Measurements from ENCODE around the gene DYRK1B. TPM values are rescaled to one million over a fixed set of nuclear protein-coding genes. Genes with fewer than 3 reads are reported as not detected.

The DYRK1B gene
- total RNA-seq, 5 donors from 2014 or later (not counting 1 experiment from before 2014, with no cell fraction given), result 18.9 to 38.4 (median 28.0) TPM

DNA sequence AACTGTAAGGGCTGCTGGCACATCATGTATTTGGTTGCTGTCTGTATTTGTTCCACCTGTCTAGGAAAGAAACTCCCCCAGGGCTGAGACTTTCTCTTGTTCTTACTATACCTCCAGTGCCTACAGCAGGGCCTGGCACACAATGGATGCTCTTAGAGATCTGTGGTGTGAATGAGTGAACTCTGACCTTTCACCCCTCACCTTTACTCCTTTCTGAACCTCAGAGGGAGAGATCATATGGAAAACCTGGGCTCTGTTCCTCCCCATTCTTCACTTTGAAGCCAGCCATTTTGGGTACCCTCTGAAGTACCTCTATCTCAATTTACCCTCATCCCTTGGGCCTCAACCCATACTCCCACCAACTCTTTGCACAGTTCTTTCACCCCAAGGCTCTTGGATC lies 3.1 kb downstream of the DYRK1B start:
- Histone ChIP-seq H3K4me1 (ENCODE audit: control insufficient read depth in 1 of 2, extremely low read depth in 1 of 2, insufficient read depth in 2 of 2, low read length in 2 of 2) (peaks cover 11 to 60% of the 10 kb centered on the region in 2 experiments), H3K27me3 (replicated peaks in 1 of 2; ENCODE audit: control insufficient read depth in 2 of 2, extremely low read depth in 1 of 2, insufficient read depth in 2 of 2, low read length in 1 of 2) (no peaks in the 10 kb centered on the region), H3K9me3 (no peaks in the 10 kb centered on the region), H3K27ac (ENCODE audit: low read length) (no peak overlapping the region), H3K36me3 (ENCODE audit: control insufficient read depth in 2 of 2, extremely low read depth in 1 of 2, insufficient read depth in 1 of 2, low read length in 1 of 2) (peaks cover 20 to 67% of the 10 kb centered on the region in 2 donors), H3K4me3 (ENCODE audit: control insufficient read depth in 1 of 2, extremely low read depth in 1 of 2, low read length in 1 of 2) (no peak overlapping the region)
- Mint-ChIP-seq H3K27me3 (no peaks in the 10 kb centered on the region), H3K9me3 (no peaks in the 10 kb centered on the region), H3K27ac (peak overlapping the region in 1 of 2 donors; percentile 40), H3K36me3 (peaks cover 39% of the 10 kb centered on the region), H3K4me1 (peaks cover 30 to 41% (median 34%) of the 10 kb centered on the region in 3 donors), H3K4me3 (no peak overlapping the region)
- ChIA-PET POLR2A (no interaction called here), CTCF (interaction anchor here in 1 of 2 donors (0.5 kb wide), 1 partner anchor 25 kb away, joined by 3 read pairs; no protein-coding TSS in a partner anchor)
- no peak for DNase-seq
- ATAC-seq (replicated peaks in 1 of 4), result no peak

DNA sequence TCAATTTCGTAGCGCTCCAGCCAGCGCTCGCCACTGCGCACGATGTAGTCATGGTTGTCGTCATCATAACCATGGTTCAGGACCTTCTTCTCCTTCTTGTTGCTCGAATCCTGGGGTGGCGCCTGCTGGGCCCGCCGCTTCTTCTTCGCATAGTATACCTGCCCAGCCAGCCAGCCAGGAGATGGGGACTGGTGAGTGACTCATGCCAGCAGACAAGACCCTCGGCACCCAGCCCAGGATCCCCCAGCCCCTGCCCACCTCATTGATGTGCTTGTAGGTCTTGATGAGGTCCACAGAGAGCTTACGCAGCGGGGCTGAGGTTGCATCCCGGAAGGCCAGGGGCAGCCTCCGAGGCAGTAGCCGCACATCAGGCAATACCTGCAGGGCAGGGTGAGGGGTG lies 3.6 kb downstream of the DYRK1B start:
- Histone ChIP-seq H3K27me3 (replicated peaks in 1 of 2; ENCODE audit: control insufficient read depth in 2 of 2, extremely low read depth in 1 of 2, insufficient read depth in 2 of 2, low read length in 1 of 2) (no peaks in the 10 kb centered on the region), H3K4me3 (ENCODE audit: control insufficient read depth in 1 of 2, extremely low read depth in 1 of 2, low read length in 1 of 2) (no peak overlapping the region), H3K4me1 (ENCODE audit: control insufficient read depth in 1 of 2, extremely low read depth in 1 of 2, insufficient read depth in 2 of 2, low read length in 2 of 2) (peaks cover 11 to 60% of the 10 kb centered on the region in 2 experiments), H3K36me3 (ENCODE audit: control insufficient read depth in 2 of 2, extremely low read depth in 1 of 2, insufficient read depth in 1 of 2, low read length in 1 of 2) (peaks cover 20 to 67% of the 10 kb centered on the region in 2 donors), H3K9me3 (no peaks in the 10 kb centered on the region), H3K27ac (ENCODE audit: low read length) (no peak overlapping the region)
- WGBS (ENCODE audit: insufficient coverage), result 92% methylated on average over 7 of the region's 18 CpGs
- ATAC-seq (replicated peaks in 1 of 4) (no peak), DNase-seq (no peak)
- Mint-ChIP-seq H3K4me3 (no peak overlapping the region), H3K27me3 (no peaks in the 10 kb centered on the region), H3K36me3 (peaks cover 39% of the 10 kb centered on the region), H3K4me1 (peaks cover 30 to 41% (median 34%) of the 10 kb centered on the region in 3 donors), H3K9me3 (no peaks in the 10 kb centered on the region), H3K27ac (peak overlapping the region in 1 of 2 donors; percentile 39)
- POLR2A ChIA-PET, result no interaction called here
- CTCF ChIA-PET, result interaction anchor here in 1 of 2 donors (0.5 kb wide), 1 partner anchor 26 kb away, joined by 3 read pairs; no protein-coding TSS in a partner anchor

DNA sequence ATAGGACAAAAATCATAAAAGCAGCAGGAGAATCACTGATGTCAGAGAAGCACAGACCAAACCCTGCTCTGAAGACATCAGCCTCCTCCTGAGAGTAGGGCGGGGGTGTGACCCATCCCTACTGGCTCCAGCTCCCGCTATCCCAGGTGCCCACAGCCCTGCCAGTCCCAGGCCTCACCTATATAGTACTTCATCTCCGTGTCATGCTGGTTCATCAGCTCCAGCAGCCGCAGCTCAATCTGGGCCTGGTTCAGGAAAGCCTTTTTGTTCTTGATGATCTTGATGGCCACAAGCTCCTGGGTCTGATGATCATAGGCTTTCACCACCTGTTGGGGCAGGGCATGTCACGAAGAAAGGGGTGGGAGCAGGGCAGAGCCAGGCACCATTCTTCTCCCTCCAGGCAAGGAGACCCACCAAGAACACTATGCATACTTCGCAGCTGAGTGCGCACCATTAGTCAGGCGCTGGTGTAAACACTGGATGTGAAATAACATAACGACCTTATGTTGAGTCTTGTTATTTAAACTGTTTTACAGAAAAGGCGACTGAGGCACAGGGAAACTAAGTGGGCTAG lies 4.2 kb downstream of the DYRK1B start:
- H3K36me3 ChIP-seq (ENCODE audit: control insufficient read depth in 2 of 2, extremely low read depth in 1 of 2, insufficient read depth in 1 of 2, low read length in 1 of 2), result peaks cover 20 to 65% of the 10 kb centered on the region in 2 donors
- ATAC-seq (replicated peaks in 1 of 4) (no peak), DNase-seq (no peak)
- no peaks in the 10 kb centered on the region for H3K9me3 ChIP-seq
- H3K27me3 ChIP-seq (replicated peaks in 1 of 2; ENCODE audit: control insufficient read depth in 2 of 2, extremely low read depth in 1 of 2, insufficient read depth in 2 of 2, low read length in 1 of 2), result no peaks in the 10 kb centered on the region
- H3K9me3 Mint-ChIP-seq, result no peaks in the 10 kb centered on the region
- peak overlapping the region in 1 of 2 donors; percentile 15 for H3K27ac Mint-ChIP-seq
- no peak overlapping the region for H3K4me3 ChIP-seq (ENCODE audit: control insufficient read depth in 1 of 2, extremely low read depth in 1 of 2, low read length in 1 of 2)
- H3K36me3 Mint-ChIP-seq, result peaks cover 39% of the 10 kb centered on the region
- H3K4me1 Mint-ChIP-seq, result peaks cover 30 to 41% (median 33%) of the 10 kb centered on the region in 3 donors
- no peak overlapping the region for H3K4me3 Mint-ChIP-seq
- 96% methylated on average over 5 of the region's 10 CpGs for WGBS (ENCODE audit: insufficient coverage)
- ChIA-PET POLR2A (no interaction called here), CTCF (no interaction called here)
- no peaks in the 10 kb centered on the region for H3K27me3 Mint-ChIP-seq
- H3K4me1 ChIP-seq (ENCODE audit: control insufficient read depth in 1 of 2, extremely low read depth in 1 of 2, insufficient read depth in 2 of 2, low read length in 2 of 2), result peaks cover 11 to 66% of the 10 kb centered on the region in 2 experiments
- no peak overlapping the region for H3K27ac ChIP-seq (ENCODE audit: low read length)

DNA sequence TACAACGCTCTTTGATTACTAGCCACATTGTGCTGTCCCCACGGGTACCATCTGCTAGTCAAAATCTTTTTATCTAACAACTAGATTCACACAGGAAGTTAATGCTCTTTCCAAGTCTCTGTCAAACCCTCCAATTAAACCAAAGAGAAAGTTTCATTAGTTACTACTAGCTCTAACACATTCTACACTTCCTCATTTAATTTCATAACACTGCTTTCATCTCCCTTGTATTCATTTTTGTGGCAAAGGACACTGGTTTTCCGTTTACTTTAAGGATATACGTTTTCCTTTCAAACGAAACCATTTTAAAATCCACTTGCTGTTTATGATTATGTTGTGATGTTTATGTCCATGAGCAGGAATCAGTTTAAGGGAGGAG lies 5.3 kb downstream of the DYRK1B start:
- no peaks in the 10 kb centered on the region for H3K27me3 Mint-ChIP-seq
- H3K9me3 Mint-ChIP-seq, result no peaks in the 10 kb centered on the region
- no peaks in the 10 kb centered on the region for H3K9me3 ChIP-seq
- H3K27me3 ChIP-seq (replicated peaks in 1 of 2; ENCODE audit: control insufficient read depth in 2 of 2, extremely low read depth in 1 of 2, insufficient read depth in 2 of 2, low read length in 1 of 2), result no peaks in the 10 kb centered on the region
- H3K27ac Mint-ChIP-seq, result peak overlapping the region; percentile 58 to 62
- H3K36me3 Mint-ChIP-seq, result peaks cover 35% of the 10 kb centered on the region
- WGBS (ENCODE audit: insufficient coverage), result 14% methylated on average over 1 of the region's 5 CpGs
- DNase-seq (no peak), ATAC-seq (replicated peaks in 1 of 4) (no peak)
- H3K27ac ChIP-seq (ENCODE audit: low read length), result peak overlapping the region; percentile 61
- H3K4me1 ChIP-seq (ENCODE audit: control insufficient read depth in 1 of 2, extremely low read depth in 1 of 2, insufficient read depth in 2 of 2, low read length in 2 of 2), result peaks cover 12 to 67% of the 10 kb centered on the region in 2 experiments
- POLR2A ChIA-PET, result no interaction called here
- peak overlapping the region in 2 of 3 donors; percentile 50 to 52 for H3K4me3 Mint-ChIP-seq
- CTCF ChIA-PET, result interaction anchor here in 1 of 2 donors (0.6 to 1.1 kb wide), 3 partner anchors 15 to 142 kb away, joined by 3 read pairs; partner anchors contain the start of gene FBL
- H3K4me3 ChIP-seq (ENCODE audit: control insufficient read depth in 1 of 2, extremely low read depth in 1 of 2, low read length in 1 of 2), result peak overlapping the region in 1 of 2 donors; percentile 25
- peaks cover 20 to 32% (median 25%) of the 10 kb centered on the region in 3 donors for H3K4me1 Mint-ChIP-seq
- H3K36me3 ChIP-seq (ENCODE audit: control insufficient read depth in 2 of 2, extremely low read depth in 1 of 2, insufficient read depth in 1 of 2, low read length in 1 of 2), result peaks cover 16 to 59% of the 10 kb centered on the region in 2 donors

DNA sequence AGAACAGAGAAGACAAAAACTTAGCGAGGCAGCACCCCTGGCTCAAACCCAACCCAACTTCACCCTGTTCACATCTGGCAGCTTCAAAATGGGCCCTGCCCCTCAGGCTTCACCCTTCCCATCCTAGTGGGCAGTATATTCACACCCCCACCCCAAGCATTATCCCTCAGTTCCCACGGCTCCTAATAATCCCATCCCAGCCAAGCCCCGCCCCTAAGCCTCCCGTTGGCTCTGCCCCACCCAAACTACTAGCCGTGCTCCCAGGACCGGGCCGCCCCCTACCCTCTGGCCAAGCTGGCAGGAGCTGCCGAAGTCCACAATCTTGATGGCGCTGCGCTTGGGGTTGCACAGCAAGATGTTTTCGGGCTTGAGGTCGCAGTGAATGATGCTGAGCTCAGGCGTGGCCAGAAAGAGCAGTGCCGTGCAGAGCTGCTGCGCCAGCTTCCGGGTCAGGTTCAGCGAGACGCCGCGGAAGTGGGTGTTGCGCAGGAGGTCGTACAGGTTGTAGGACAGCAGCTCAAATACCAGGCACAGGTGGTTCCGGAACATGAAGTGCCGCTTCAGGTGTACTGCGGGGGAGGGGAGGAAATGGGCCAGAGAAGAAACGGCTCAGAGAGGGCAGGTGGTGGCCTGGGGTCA lies 5.8 kb downstream of the DYRK1B start:
- Histone ChIP-seq H3K27me3 (replicated peaks in 1 of 2; ENCODE audit: control insufficient read depth in 2 of 2, extremely low read depth in 1 of 2, insufficient read depth in 2 of 2, low read length in 1 of 2) (no peaks in the 10 kb centered on the region), H3K4me3 (ENCODE audit: control insufficient read depth in 1 of 2, extremely low read depth in 1 of 2, low read length in 1 of 2) (peak overlapping the region in 1 of 2 donors; percentile 25), H3K9me3 (no peaks in the 10 kb centered on the region), H3K4me1 (ENCODE audit: control insufficient read depth in 1 of 2, extremely low read depth in 1 of 2, insufficient read depth in 2 of 2, low read length in 2 of 2) (peaks cover 14 to 69% of the 10 kb centered on the region in 2 experiments), H3K27ac (ENCODE audit: low read length) (peak overlapping the region; percentile 61), H3K36me3 (ENCODE audit: control insufficient read depth in 2 of 2, extremely low read depth in 1 of 2, insufficient read depth in 1 of 2, low read length in 1 of 2) (peaks cover 16 to 59% of the 10 kb centered on the region in 2 donors)
- no peak for ATAC-seq (replicated peaks in 1 of 4)
- Mint-ChIP-seq H3K27me3 (no peaks in the 10 kb centered on the region), H3K27ac (peak overlapping the region; percentile 58 to 62), H3K9me3 (no peaks in the 10 kb centered on the region), H3K4me3 (peak overlapping the region in 2 of 3 donors; percentile 50 to 52), H3K36me3 (peaks cover 35% of the 10 kb centered on the region), H3K4me1 (peaks cover 20 to 32% (median 25%) of the 10 kb centered on the region in 3 donors)
- WGBS (ENCODE audit: insufficient coverage), result 88% methylated on average over 23 of the region's 26 CpGs
- ChIA-PET POLR2A (no interaction called here), CTCF (interaction anchor here in 1 of 2 donors (0.6 to 1.1 kb wide), 3 partner anchors 16 to 142 kb away, joined by 3 read pairs; partner anchors contain the start of gene FBL)
- peak in 14 of 35 experiments; percentile 7 to 50 (median 22) for DNase-seq

DNA sequence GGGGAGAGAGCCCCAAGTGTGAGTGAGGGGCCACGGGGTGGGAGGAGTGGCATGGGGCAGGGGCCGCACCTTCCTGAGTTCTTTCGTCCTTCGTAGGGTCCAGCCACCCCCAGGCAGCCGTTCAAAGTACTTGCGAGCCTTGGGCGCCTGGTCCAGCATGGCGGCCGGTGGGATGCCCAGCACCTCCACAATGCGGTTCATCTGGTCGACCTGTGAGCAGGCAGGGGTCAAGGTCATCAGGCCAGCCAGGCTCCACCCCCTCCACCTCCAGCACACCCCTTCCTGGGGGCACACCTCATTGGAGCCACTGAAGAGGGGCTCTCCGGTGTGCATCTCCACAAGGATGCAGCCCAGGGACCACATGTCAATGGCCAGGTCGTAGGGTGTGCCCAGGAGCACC lies 6.7 kb downstream of the DYRK1B start:
- no peak for ATAC-seq (replicated peaks in 1 of 4)
- H3K4me1 Mint-ChIP-seq, result peaks cover 11 to 24% (median 18%) of the 10 kb centered on the region in 3 donors
- no peak for DNase-seq
- POLR2A ChIA-PET, result no interaction called here
- no peaks in the 10 kb centered on the region for H3K9me3 ChIP-seq
- H3K27me3 ChIP-seq (replicated peaks in 1 of 2; ENCODE audit: control insufficient read depth in 2 of 2, extremely low read depth in 1 of 2, insufficient read depth in 2 of 2, low read length in 1 of 2), result no peaks in the 10 kb centered on the region
- H3K4me3 Mint-ChIP-seq, result no peak overlapping the region
- WGBS (ENCODE audit: insufficient coverage), result 91% methylated on average over 12 of the region's 13 CpGs
- H3K36me3 ChIP-seq (ENCODE audit: control insufficient read depth in 2 of 2, extremely low read depth in 1 of 2, insufficient read depth in 1 of 2, low read length in 1 of 2), result peaks cover 16 to 59% of the 10 kb centered on the region in 2 donors
- no peaks in the 10 kb centered on the region for H3K9me3 Mint-ChIP-seq
- CTCF ChIA-PET, result no interaction called here
- peaks cover 6 to 60% of the 10 kb centered on the region in 2 experiments for H3K4me1 ChIP-seq (ENCODE audit: control insufficient read depth in 1 of 2, extremely low read depth in 1 of 2, insufficient read depth in 2 of 2, low read length in 2 of 2)
- no peaks in the 10 kb centered on the region for H3K27me3 Mint-ChIP-seq
- H3K4me3 ChIP-seq (ENCODE audit: control insufficient read depth in 1 of 2, extremely low read depth in 1 of 2, low read length in 1 of 2), result no peak overlapping the region
- peak overlapping the region; percentile 61 for H3K27ac ChIP-seq (ENCODE audit: low read length)
- no peak overlapping the region for H3K27ac Mint-ChIP-seq
- peaks cover 35% of the 10 kb centered on the region for H3K36me3 Mint-ChIP-seq

Data from T-cell (primary cell).